Nephron progenitor cell (in vitro differentiated cells): ENCODE measurements around the gene PTPRO.

Source experiments
- DNase-seq: peaks from one replicate; pipeline ENCODE4 v3.0.0; 2021
- H3K27ac Mint-ChIP-seq: 2 replicates; pipeline ENCODE4 v1.8.0; 2021; ENCODE audit warnings: mild to moderate bottlenecking, moderate library complexity, mixed read lengths
- H3K27me3 Mint-ChIP-seq: 2 replicates; pipeline ENCODE4 v1.8.0; 2021; ENCODE audit warnings: mild to moderate bottlenecking, low read depth, mixed read lengths; ENCODE audit not compliant: poor library complexity
- H3K36me3 Mint-ChIP-seq: 2 replicates; pipeline ENCODE4 v1.8.0; 2021; ENCODE audit warnings: low read depth, mixed read lengths
- H3K4me1 Mint-ChIP-seq: 2 replicates; pipeline ENCODE4 v1.8.0; 2021; ENCODE audit warnings: mixed read lengths
- H3K4me3 Mint-ChIP-seq: 2 replicates; pipeline ENCODE4 v1.8.0; 2021; ENCODE audit warnings: mild to moderate bottlenecking, moderate library complexity, mixed read lengths
- H3K9me3 Mint-ChIP-seq: 2 replicates; pipeline ENCODE4 v1.8.0; 2021; ENCODE audit warnings: mild to moderate bottlenecking, moderate library complexity, mixed read lengths
- TF ChIP-seq, protein P1 (sequence below): fragments of 200-600 bp; sonication (generic); IDR thresholded peaks from 2 replicates; pipeline ENCODE4 v1.5.0; 2021; ENCODE audit warnings: antibody characterized with exemption

The PTPRO gene

DNA sequence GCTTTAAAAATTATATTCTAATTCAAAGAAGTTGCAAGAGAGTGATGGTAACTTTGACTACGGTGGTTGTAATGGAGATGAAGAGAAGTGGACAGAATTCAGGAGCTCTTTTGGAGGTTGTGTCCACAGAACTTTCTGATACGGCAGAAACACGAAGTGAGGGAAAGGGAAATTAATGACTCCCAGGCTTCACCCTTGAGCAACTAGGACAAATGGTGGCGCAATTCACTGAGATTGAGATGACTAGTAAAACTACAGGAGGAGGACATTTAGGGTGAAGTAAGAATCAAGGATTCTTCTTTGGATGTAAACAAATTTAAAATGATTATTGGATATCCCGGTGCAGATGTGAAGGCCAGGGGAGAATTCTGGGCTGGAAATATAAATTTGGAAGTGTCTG lies 212.6 kb downstream of the PTPRO start:
- peak overlapping the region; percentile 19 for H3K27ac Mint-ChIP-seq
- H3K9me3 Mint-ChIP-seq = no peaks in the 10 kb centered on the region
- DNase-seq = no peak
- no peaks in the 10 kb centered on the region for H3K27me3 Mint-ChIP-seq
- H3K4me3 Mint-ChIP-seq = no peak overlapping the region
- no peaks in the 10 kb centered on the region for H3K36me3 Mint-ChIP-seq
- TF ChIP-seq, protein P1, sequence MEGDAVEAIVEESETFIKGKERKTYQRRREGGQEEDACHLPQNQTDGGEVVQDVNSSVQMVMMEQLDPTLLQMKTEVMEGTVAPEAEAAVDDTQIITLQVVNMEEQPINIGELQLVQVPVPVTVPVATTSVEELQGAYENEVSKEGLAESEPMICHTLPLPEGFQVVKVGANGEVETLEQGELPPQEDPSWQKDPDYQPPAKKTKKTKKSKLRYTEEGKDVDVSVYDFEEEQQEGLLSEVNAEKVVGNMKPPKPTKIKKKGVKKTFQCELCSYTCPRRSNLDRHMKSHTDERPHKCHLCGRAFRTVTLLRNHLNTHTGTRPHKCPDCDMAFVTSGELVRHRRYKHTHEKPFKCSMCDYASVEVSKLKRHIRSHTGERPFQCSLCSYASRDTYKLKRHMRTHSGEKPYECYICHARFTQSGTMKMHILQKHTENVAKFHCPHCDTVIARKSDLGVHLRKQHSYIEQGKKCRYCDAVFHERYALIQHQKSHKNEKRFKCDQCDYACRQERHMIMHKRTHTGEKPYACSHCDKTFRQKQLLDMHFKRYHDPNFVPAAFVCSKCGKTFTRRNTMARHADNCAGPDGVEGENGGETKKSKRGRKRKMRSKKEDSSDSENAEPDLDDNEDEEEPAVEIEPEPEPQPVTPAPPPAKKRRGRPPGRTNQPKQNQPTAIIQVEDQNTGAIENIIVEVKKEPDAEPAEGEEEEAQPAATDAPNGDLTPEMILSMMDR = no peak
- H3K4me1 Mint-ChIP-seq = no peaks in the 10 kb centered on the region

DNA sequence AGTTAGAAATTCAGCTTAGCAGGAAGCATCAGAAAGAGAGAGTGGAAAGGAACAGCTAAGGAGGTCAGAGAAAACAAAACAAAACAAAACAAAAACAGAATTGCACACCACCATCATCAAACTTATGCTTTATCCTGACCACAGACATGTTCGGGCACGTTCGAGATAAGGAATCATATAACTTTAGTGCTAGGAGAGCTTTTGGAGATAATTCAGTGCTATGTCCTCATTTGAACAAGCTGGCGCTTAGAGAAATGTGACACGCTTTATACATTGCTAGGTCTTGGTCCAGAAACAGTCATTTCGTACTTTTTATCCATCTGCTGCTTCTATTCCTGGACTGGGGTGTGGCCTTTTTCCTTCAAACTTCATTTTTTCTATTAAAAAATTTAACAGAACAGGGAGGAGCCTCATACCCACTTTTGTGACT lies 213.1 kb downstream of the PTPRO start:
- no peak for DNase-seq
- H3K9me3 Mint-ChIP-seq = no peaks in the 10 kb centered on the region
- H3K4me3 Mint-ChIP-seq = no peak overlapping the region
- H3K27me3 Mint-ChIP-seq = no peaks in the 10 kb centered on the region
- no peaks in the 10 kb centered on the region for H3K36me3 Mint-ChIP-seq
- H3K4me1 Mint-ChIP-seq = no peaks in the 10 kb centered on the region
- TF ChIP-seq, protein P1 = no peak
- H3K27ac Mint-ChIP-seq = no peak overlapping the region

DNA sequence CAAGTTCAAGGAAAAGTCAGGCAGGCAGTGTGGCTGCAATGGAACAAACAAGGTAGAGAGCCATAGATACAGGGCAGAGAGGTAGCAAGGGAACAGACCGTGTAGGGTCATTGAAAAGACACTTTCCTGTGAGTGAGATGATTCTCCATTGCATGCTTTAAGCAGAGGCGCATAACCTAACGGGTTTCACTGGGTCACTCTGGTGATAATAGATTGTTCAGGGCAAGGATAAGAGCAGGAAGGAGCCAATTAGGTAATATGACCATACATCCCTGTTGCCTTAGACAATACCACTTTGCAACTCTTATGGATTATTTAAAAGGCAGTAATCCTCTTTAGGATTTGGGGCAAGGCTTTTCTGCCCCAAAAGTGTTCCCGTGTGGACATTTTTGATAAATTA lies 214.1 kb downstream of the PTPRO start:
- no peak overlapping the region for H3K27ac Mint-ChIP-seq
- no peaks in the 10 kb centered on the region for H3K9me3 Mint-ChIP-seq
- H3K36me3 Mint-ChIP-seq = no peaks in the 10 kb centered on the region
- TF ChIP-seq, protein P1 = no peak
- no peak for DNase-seq
- no peak overlapping the region for H3K4me3 Mint-ChIP-seq
- no peaks in the 10 kb centered on the region for H3K4me1 Mint-ChIP-seq
- H3K27me3 Mint-ChIP-seq = no peaks in the 10 kb centered on the region

DNA sequence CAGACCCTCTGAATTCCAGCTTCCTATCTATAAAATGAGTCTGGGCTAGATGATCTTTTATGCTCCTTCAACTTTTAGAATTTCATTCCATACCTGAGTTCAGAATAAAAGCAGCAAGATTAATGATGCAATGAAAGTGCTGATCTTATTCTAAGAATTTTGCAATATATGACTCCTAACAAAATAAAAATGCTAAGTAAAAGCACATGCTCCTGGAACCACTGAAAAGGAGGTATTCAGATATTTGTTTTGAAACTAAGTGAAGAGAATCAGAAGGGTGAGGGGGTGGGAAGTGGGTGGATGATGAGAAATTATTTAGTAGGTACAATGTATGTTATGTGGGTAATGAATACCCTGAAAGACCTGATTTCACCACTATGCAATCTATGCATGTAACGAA lies 216.6 kb downstream of the PTPRO start:
- no peak overlapping the region for H3K4me3 Mint-ChIP-seq
- DNase-seq = no peak

DNA sequence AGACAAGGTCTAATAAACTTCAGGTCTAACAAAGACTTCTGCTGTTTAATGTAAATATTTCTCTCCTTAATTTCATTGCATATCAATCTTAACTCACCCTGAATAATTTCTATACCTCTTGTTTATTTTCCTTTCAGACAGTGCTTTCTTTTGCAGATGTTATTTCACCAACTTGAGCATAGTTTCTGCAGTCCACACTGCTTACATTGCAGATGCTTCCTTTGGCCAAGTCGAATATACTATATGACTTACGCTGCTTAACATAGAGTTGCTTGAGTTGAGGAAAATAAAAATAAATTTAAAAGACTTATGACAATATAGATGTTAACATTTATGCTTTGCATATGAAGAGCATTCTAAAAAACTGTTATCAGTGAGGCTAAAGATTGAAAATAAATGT lies 217.7 kb downstream of the PTPRO start:
- Mint-ChIP-seq H3K36me3 (no peaks in the 10 kb centered on the region), H3K27ac (no peak overlapping the region), H3K9me3 (no peaks in the 10 kb centered on the region), H3K27me3 (no peaks in the 10 kb centered on the region), H3K4me1 (no peaks in the 10 kb centered on the region), H3K4me3 (no peak overlapping the region)
- TF ChIP-seq, protein P1 = no peak
- DNase-seq = no peak

More for the DNA sequence above, 216.6 kb downstream of the PTPRO start:
- no peak overlapping the region for H3K27ac Mint-ChIP-seq
- TF ChIP-seq, protein P1 = no peak
- no peaks in the 10 kb centered on the region for H3K27me3 Mint-ChIP-seq
- H3K4me1 Mint-ChIP-seq = no peaks in the 10 kb centered on the region
- H3K9me3 Mint-ChIP-seq = no peaks in the 10 kb centered on the region
- H3K36me3 Mint-ChIP-seq = no peaks in the 10 kb centered on the region

DNA sequence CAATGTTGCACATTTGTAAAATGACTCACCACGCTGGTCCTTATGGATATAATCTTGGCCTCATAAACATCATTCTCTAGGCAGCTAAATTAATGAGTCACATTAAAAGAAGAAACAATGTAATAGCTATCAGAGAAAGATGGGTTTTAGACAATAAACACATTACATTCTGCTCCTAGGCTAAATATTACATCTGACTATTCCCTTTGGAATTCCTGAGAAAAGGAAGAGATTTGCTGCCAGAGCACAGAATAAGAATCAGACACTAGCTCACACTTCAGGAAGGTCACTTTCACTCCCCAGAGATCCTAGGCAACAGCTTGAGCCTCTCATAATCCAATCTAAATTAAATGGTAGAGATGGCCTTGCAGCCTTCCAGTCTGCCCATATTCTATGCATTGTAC lies 218.2 kb downstream of the PTPRO start:
- no peak overlapping the region for H3K4me3 Mint-ChIP-seq
- H3K27me3 Mint-ChIP-seq = no peaks in the 10 kb centered on the region
- H3K27ac Mint-ChIP-seq = no peak overlapping the region
- no peaks in the 10 kb centered on the region for H3K36me3 Mint-ChIP-seq
- no peaks in the 10 kb centered on the region for H3K9me3 Mint-ChIP-seq
- TF ChIP-seq, protein P1 = no peak
- no peak for DNase-seq
- H3K4me1 Mint-ChIP-seq = no peaks in the 10 kb centered on the region
